IgD-negative memory B cell (primary cell): ENCODE results near the gene IGFL1. TPM values are rescaled to one million over a fixed set of nuclear protein-coding genes. Genes with fewer than 3 reads are reported as not detected.
"Not testable (repeated sequence)": the region's sequence is repeated elsewhere in the genome, so short reads cannot be mapped to it uniquely, and the experiment has no call there.

ENCODE experiments used
- H3K27ac Mint-ChIP-seq, 3 donors: one replicate each; pipeline ENCODE4 v1.8.0; 2020 to 2022; ENCODE audit warnings: mild to moderate bottlenecking in 3 of 3, mixed read lengths in 3 of 3, moderate library complexity in 1 of 3
- H3K27me3 Mint-ChIP-seq: one replicate; pipeline ENCODE4 v1.8.0; 2021; ENCODE audit warnings: mixed read lengths
- H3K36me3 Mint-ChIP-seq: one replicate; pipeline ENCODE4 v1.8.0; 2020; ENCODE audit warnings: mild to moderate bottlenecking, mixed read lengths
- H3K4me1 Mint-ChIP-seq, 3 donors: one replicate each; pipeline ENCODE4 v1.8.0; 2020 to 2022; ENCODE audit warnings: mixed read lengths in 3 of 3, mild to moderate bottlenecking in 1 of 3
- H3K4me3 Mint-ChIP-seq, 4 donors: one replicate each; pipeline ENCODE4 v1.8.0; 2020 to 2022; ENCODE audit warnings: mild to moderate bottlenecking in 4 of 4, mixed read lengths in 4 of 4, moderate library complexity in 3 of 4
- H3K9me3 Mint-ChIP-seq, 3 donors: one replicate each; pipeline ENCODE4 v1.8.0; 2020 to 2021; ENCODE audit warnings: mixed read lengths in 3 of 3, mild to moderate bottlenecking in 1 of 3
- polyA plus RNA-seq: library from polyadenylated mRNA; unstranded; fragments of 300-500 nt; fragmentation: Illumina TruSeq; gene quantifications from one replicate; pipeline ENCODE4 v1.2.3, GENCODE V29; 2021

IGFL1 gene
- polyA plus RNA-seq, 1 donor from 2014 or later = not detected

GRCh38 chr19:46232029-46232428 lies 2.5 kb downstream of the IGFL1 start:
- Mint-ChIP-seq H3K4me3 (no peak overlapping the region), H3K36me3 (no peaks in the 10 kb centered on the region), H3K9me3 (peaks cover 0 to 5% (median 0%) of the 10 kb centered on the region in 3 donors), H3K27me3 (peaks cover 6% of the 10 kb centered on the region), H3K4me1 (no peaks in the 10 kb centered on the region), H3K27ac (no peak overlapping the region)

DNA sequence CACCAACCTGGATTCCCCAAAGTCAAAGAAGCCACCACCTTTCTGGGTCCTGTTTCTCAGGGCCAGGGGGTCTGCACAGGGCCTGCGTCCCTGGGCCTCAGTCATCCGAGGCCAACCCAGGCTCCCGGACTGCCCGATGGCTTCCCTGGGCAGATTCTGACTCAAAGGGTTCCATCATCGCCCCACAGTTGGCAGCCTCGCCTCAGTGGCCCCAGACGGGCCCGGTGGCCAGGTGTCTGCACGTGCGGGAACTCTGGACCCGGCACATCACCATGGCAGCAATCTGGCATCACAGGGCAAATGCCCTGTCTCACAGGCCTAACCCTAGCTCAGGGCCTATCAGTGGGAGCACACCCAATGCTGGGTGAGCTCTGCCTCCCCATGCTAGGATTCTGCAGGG lies 2.9 kb downstream of the IGFL1 start:
- no peak overlapping the region for H3K4me3 Mint-ChIP-seq
- peaks cover 0 to 5% (median 0%) of the 10 kb centered on the region in 3 donors for H3K9me3 Mint-ChIP-seq
- H3K27me3 Mint-ChIP-seq = peaks cover 7% of the 10 kb centered on the region
- H3K27ac Mint-ChIP-seq = no peak overlapping the region
- no peaks in the 10 kb centered on the region for H3K4me1 Mint-ChIP-seq
- no peaks in the 10 kb centered on the region for H3K36me3 Mint-ChIP-seq

- peaks cover 0 to 5% (median 0%) of the 10 kb centered on the region in 3 donors for H3K9me3 Mint-ChIP-seq
- no peaks in the 10 kb centered on the region for H3K36me3 Mint-ChIP-seq
- no peak overlapping the region for H3K4me3 Mint-ChIP-seq
- no peaks in the 10 kb centered on the region for H3K4me1 Mint-ChIP-seq
- H3K27ac Mint-ChIP-seq = no peak overlapping the region
- H3K27me3 Mint-ChIP-seq = peaks cover 9% of the 10 kb centered on the region
Measured at GRCh38 chr19:46232938-46233621, 3.5 kb downstream of the IGFL1 start.

DNA sequence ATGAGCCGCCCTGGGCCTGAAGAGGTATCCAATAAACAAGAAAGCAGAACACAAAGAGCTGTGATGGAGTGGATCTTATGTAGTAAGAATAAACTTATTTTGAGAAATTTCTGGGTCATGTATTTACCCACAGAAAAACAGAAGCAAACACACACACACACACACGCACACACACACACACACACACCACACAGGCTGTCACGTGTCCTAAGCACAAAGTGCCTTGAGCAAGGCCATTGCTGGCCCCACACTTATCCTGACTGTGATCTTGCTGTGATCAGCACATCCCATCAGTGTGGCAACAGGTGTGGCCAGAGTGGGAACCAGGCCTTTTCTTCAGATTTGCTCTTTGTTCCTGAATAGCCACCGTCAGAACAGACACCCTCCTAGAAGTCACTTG lies 4.3 kb downstream of the IGFL1 start:
- H3K27me3 Mint-ChIP-seq = peaks cover 12% of the 10 kb centered on the region
- H3K4me3 Mint-ChIP-seq = not testable (repeated sequence)

GRCh38 chr19:46238141-46238540 lies 8.6 kb downstream of the IGFL1 start:
- H3K4me1 Mint-ChIP-seq, H3K4me3 Mint-ChIP-seq, H3K36me3 Mint-ChIP-seq, H3K27ac Mint-ChIP-seq, H3K9me3 Mint-ChIP-seq: not testable (repeated sequence)
- H3K27me3 Mint-ChIP-seq = peaks cover 18% of the 10 kb centered on the region

More for the DNA sequence above, 4.3 kb downstream of the IGFL1 start:
- not testable (repeated sequence) for H3K4me1 Mint-ChIP-seq, H3K36me3 Mint-ChIP-seq, H3K9me3 Mint-ChIP-seq, H3K27ac Mint-ChIP-seq

DNA sequence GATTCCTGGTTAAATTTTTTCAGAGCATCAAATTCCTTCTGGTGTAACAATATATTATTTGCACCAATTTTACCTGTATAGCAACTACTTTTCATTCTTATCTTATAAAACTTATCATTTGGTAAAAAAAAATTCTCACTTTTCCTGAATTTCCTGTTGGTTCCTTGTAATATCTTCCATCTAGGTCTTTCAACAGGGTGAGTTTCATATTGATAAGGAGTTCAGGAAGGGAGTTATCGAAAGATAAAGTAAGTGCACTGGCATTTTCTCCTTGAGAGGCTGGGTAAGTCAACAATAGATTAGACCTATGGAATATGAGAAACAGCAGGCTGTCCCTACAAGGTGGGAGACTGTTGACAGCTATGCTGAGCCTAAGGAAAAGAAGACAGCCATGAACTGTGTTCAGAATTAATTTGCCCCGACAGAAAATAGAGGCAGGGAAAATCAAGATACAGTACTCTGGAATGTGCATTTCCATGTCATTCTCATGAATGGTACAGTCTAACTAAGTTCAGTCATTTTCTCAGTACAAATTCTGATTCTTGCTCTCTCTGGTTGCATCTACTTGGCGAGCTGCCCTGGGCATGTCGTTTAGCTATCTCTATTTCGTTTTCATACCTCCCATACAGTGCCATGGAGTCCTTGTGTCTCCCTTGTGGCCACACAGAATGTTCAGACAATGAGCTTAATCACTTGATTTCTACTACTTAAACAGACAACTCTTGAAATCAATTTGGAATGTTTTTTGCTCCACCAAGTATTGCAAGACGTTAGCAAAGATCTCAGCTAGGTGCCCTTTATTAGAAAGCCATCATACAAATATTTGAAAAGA lies 9.9 kb downstream of the IGFL1 start:
- H3K27ac Mint-ChIP-seq = no peak overlapping the region
- peaks cover 0 to 5% (median 2%) of the 10 kb centered on the region in 3 donors for H3K9me3 Mint-ChIP-seq
- H3K27me3 Mint-ChIP-seq = peaks cover 18% of the 10 kb centered on the region
- H3K4me1 Mint-ChIP-seq = peaks cover 0 to 3% (median 0%) of the 10 kb centered on the region in 3 donors
- H3K36me3 Mint-ChIP-seq = no peaks in the 10 kb centered on the region
- H3K4me3 Mint-ChIP-seq = no peak overlapping the region

GRCh38 chr19:46240693-46241092 lies 11.2 kb downstream of the IGFL1 start:
- H3K27me3 Mint-ChIP-seq = peaks cover 21% of the 10 kb centered on the region
- H3K4me3 Mint-ChIP-seq = no peak overlapping the region
- H3K9me3 Mint-ChIP-seq = peaks cover 0 to 5% (median 2%) of the 10 kb centered on the region in 3 donors
- H3K27ac Mint-ChIP-seq = no peak overlapping the region
- no peaks in the 10 kb centered on the region for H3K36me3 Mint-ChIP-seq
- peaks cover 0 to 3% (median 0%) of the 10 kb centered on the region in 3 donors for H3K4me1 Mint-ChIP-seq

DNA sequence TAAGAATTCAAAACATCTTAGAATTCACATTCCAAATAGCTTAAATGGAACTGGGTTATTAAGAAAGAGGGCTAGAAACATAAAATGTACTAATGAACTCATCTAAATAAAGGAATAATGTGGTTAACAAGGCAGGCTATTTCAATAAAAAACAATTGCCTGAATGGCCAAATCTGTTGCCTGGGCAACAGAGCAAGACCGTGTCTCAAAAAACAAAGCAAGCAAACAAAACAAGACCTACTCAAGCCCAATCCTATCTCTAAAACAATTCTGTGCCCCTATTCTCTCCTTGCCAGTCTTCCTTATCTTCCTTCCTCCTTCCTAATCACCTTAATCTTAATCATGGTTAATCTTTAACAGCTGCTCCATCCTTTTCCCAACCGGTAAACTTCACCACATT lies 12.1 kb downstream of the IGFL1 start:
- Mint-ChIP-seq H3K27ac (no peak overlapping the region), H3K36me3 (no peaks in the 10 kb centered on the region), H3K9me3 (peaks cover 0 to 2% (median 0%) of the 10 kb centered on the region in 3 donors), H3K27me3 (peaks cover 24% of the 10 kb centered on the region), H3K4me1 (peaks cover 0 to 3% (median 0%) of the 10 kb centered on the region in 3 donors), H3K4me3 (no peak overlapping the region)

GRCh38 chr19:46243081-46243654 lies 13.6 kb downstream of the IGFL1 start:
- not testable (repeated sequence) for H3K9me3 Mint-ChIP-seq, H3K4me1 Mint-ChIP-seq, H3K36me3 Mint-ChIP-seq, H3K27ac Mint-ChIP-seq, H3K4me3 Mint-ChIP-seq
- peaks cover 22% of the 10 kb centered on the region for H3K27me3 Mint-ChIP-seq

GRCh38 chr19:46250076-46250735 lies 20.7 kb downstream of the IGFL1 start:
- no peak overlapping the region for H3K27ac Mint-ChIP-seq
- peaks cover 10% of the 10 kb centered on the region for H3K27me3 Mint-ChIP-seq
- H3K36me3 Mint-ChIP-seq = no peaks in the 10 kb centered on the region
- no peaks in the 10 kb centered on the region for H3K9me3 Mint-ChIP-seq
- H3K4me3 Mint-ChIP-seq = no peak overlapping the region
- H3K4me1 Mint-ChIP-seq = no peaks in the 10 kb centered on the region

GRCh38 chr19:46251416-46251815 lies 21.9 kb downstream of the IGFL1 start:
- no peaks in the 10 kb centered on the region for H3K4me1 Mint-ChIP-seq
- H3K36me3 Mint-ChIP-seq = no peaks in the 10 kb centered on the region
- H3K27ac Mint-ChIP-seq = no peak overlapping the region
- no peaks in the 10 kb centered on the region for H3K9me3 Mint-ChIP-seq
- no peak overlapping the region for H3K4me3 Mint-ChIP-seq
- peaks cover 6% of the 10 kb centered on the region for H3K27me3 Mint-ChIP-seq

DNA sequence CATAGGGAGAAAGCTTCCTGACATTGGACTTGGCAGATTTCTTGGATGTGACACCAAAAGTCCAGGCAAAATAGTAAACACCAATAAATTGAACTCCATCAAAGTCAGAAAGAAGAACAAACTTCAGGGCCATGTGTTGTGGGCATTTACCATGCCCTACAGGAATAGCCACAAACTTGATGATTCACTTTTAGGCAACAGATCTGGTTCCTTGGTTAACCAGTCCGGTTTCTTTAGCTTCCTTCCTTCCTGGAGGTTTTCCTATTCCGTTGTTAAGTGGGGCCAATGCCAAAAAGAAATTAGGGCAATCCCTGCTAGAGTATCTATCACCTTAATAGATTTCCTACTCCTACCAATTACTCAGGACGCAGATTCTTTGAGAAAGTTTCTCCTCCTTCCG lies 25.2 kb downstream of the IGFL1 start:
- Mint-ChIP-seq H3K27me3 (peaks cover 8% of the 10 kb centered on the region), H3K4me3 (no peak overlapping the region), H3K27ac (no peak overlapping the region), H3K4me1 (no peaks in the 10 kb centered on the region), H3K36me3 (no peaks in the 10 kb centered on the region), H3K9me3 (no peaks in the 10 kb centered on the region)

GRCh38 chr19:46256855-46257254 lies 27.3 kb downstream of the IGFL1 start:
- H3K27ac Mint-ChIP-seq = peak overlapping the region in 1 of 3 donors; percentile 62
- no peaks in the 10 kb centered on the region for H3K9me3 Mint-ChIP-seq
- peaks cover 1% of the 10 kb centered on the region for H3K36me3 Mint-ChIP-seq
- H3K4me3 Mint-ChIP-seq = no peak overlapping the region
- no peaks in the 10 kb centered on the region for H3K4me1 Mint-ChIP-seq
- peaks cover 12% of the 10 kb centered on the region for H3K27me3 Mint-ChIP-seq

GRCh38 chr19:46261501-46261900 lies 32.0 kb downstream of the IGFL1 start:
- not testable (repeated sequence) for H3K4me3 Mint-ChIP-seq, H3K4me1 Mint-ChIP-seq, H3K9me3 Mint-ChIP-seq, H3K36me3 Mint-ChIP-seq, H3K27ac Mint-ChIP-seq
- peaks cover 18% of the 10 kb centered on the region for H3K27me3 Mint-ChIP-seq

DNA sequence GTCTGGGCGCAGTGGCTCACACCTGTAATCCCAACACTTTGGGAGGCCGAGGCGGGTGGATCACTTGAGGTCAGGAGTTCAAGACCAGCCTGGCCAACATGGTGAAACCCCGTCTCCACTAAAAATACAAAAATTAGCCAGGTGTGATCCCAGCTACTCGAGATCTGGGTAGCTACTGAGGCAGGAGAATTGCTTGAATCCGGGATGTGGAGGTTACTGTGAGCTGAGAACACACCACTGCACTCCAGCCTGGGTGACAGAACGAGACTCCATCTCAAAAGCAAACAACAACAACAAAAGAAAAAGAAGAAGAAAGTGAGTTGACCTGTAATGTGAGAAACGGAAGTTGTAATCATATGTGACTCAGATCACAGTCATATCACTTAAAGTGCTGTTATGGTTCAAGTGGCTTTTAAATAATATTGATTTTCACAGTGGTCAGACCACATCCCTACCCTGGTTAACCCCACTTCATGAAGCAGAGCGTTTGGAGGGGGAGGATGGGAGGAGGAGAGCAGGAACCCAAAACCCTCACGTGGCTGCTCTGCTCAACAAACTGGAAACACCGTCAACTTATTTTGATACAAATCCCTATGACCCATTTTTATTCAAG lies 33.2 kb downstream of the IGFL1 start:
- H3K9me3 Mint-ChIP-seq, H3K36me3 Mint-ChIP-seq, H3K27ac Mint-ChIP-seq, H3K4me3 Mint-ChIP-seq, H3K4me1 Mint-ChIP-seq: not testable (repeated sequence)
- peaks cover 16% of the 10 kb centered on the region for H3K27me3 Mint-ChIP-seq
